Bronchial epithelial cell (primary cell): ENCODE results near the gene NUP210L. TPM values are rescaled to one million over a fixed set of nuclear protein-coding genes. Genes with fewer than 3 reads are reported as not detected.
"Not testable (repeated sequence)": the region's sequence is repeated elsewhere in the genome, so short reads cannot be mapped to it uniquely, and the experiment has no call there.

ENCODE experiments used
- DNase-seq: peaks from one replicate; pipeline ENCODE4 v3.0.0-alpha.2; 2010; ENCODE audit warnings: low read depth
- FAIRE-seq: peaks from 2 replicates; lab custom pipeline; 2011; peaks lifted over from hg19 to GRCh38; lab: Jason Lieb, UNC
- H3K27me3 ChIP-seq: 2 replicates; pipeline ENCODE4 v1.5.1; 2011; ENCODE audit warnings: low read length; ENCODE audit not compliant: control insufficient read depth, insufficient read depth
- H3K36me3 ChIP-seq: 2 replicates; pipeline ENCODE4 v1.5.1; 2011; ENCODE audit warnings: low read length; ENCODE audit not compliant: control insufficient read depth, insufficient read depth
- H3K4me3 ChIP-seq: 2 replicates; pipeline ENCODE4 v1.5.1; 2011; ENCODE audit warnings: mild to moderate bottlenecking, low read depth, low read length, control low read depth
- CTCF ChIP-seq: IDR thresholded peaks from 2 replicates; pipeline ENCODE4 v1.5.1; 2011; ENCODE audit warnings: mild to moderate bottlenecking, moderate library complexity, low read length, control low read depth, inconsistent platforms; ENCODE audit not compliant: insufficient read depth, severe bottlenecking
- total RNA-seq: library from RNA; depleted of rRNA; stranded (reverse); fragments of >200 nt; gene quantifications from 2 replicates; pipeline ENCODE4 v1.2.1, GENCODE V29; 2014

NUP210L gene
- total RNA-seq, 1 donor from 2014 or later = under 0.01 TPM

GRCh38 chr1:153985341-153985912 lies 169.4 kb downstream of the NUP210L start:
- FAIRE-seq (no peak), DNase-seq (no peak)
- Histone ChIP-seq H3K36me3 (peaks cover 4% of the 10 kb centered on the region), H3K27me3 (no peaks in the 10 kb centered on the region), H3K4me3 (peak overlapping the region; percentile 37)
- no peak for TF ChIP-seq CTCF

GRCh38 chr1:153984123-153984894 lies 170.6 kb downstream of the NUP210L start:
- DNase-seq = no peak
- Histone ChIP-seq H3K36me3 (peaks cover 4% of the 10 kb centered on the region), H3K27me3 (no peaks in the 10 kb centered on the region), H3K4me3 (no peak overlapping the region)
- TF ChIP-seq CTCF = no peak
- FAIRE-seq = no peak

GRCh38 chr1:153981735-153982134 lies 173.1 kb downstream of the NUP210L start:
- DNase-seq, H3K4me3 ChIP-seq, H3K36me3 ChIP-seq, FAIRE-seq, H3K27me3 ChIP-seq: not testable (repeated sequence)

- not testable (repeated sequence) for FAIRE-seq, DNase-seq, H3K27me3 ChIP-seq, H3K4me3 ChIP-seq
- H3K36me3 ChIP-seq = peaks cover 13% of the 10 kb centered on the region
Measured at GRCh38 chr1:153979091-153979490, 175.8 kb downstream of the NUP210L start.

GRCh38 chr1:153978274-153978909 lies 176.5 kb downstream of the NUP210L start:
- H3K4me3 ChIP-seq = peak overlapping the region; percentile 76
- DNase-seq (no peak), FAIRE-seq (no peak)
- TF ChIP-seq CTCF = no peak
- H3K27me3 ChIP-seq = no peaks in the 10 kb centered on the region
- peaks cover 15% of the 10 kb centered on the region for H3K36me3 ChIP-seq

- no peak for TF ChIP-seq CTCF
- Histone ChIP-seq H3K4me3 (peak within 1 kb of the TSS; percentile 76), H3K36me3 (peaks cover 17% of the 10 kb centered on the region), H3K27me3 (no peaks in the 10 kb centered on the region)
- DNase-seq (peak; percentile 70), FAIRE-seq (no peak)
Measured at GRCh38 chr1:153977250-153978240, 177.3 kb downstream of the NUP210L start, which contains the start of gene JTB. Gene JTB (minus strand): TSS chr1:153977674. CDS start chr1:153977252, 422 bp downstream.
